ENCODE measurements around the gene PLA2R1. TPM values are rescaled to one million over a fixed set of nuclear protein-coding genes. Genes with fewer than 3 reads are reported as not detected.

PLA2R1 gene
- total RNA-seq, 1 donor from 2014 or later, result 9.3 TPM

- no peak for TF ChIP-seq CTCF (IDR thresholded peaks at IDR 0.05)
- no peaks in the 10 kb centered on the region for H3K4me1 ChIP-seq
- H3K27ac ChIP-seq, result no peak overlapping the region
- H3K9me3 ChIP-seq, result no peaks in the 10 kb centered on the region
- peaks cover 9 to 47% of the 10 kb centered on the region in 2 donors for H3K36me3 ChIP-seq
- H3K27me3 ChIP-seq, result no peaks in the 10 kb centered on the region
- intact Hi-C loops (cut with DNase I), result no loop called here
- DNase-seq (ENCODE audit: low spot score in 2 of 2), result no peak
- no peak overlapping the region for H3K4me3 ChIP-seq
Measured at GRCh38 chr2:160014227-160014626, 48.2 kb downstream of the PLA2R1 start.

GRCh38 chr2:160010361-160011145, 51.9 kb downstream of the PLA2R1 start:
- intact Hi-C loops (cut with DNase I), result no loop called here
- H3K36me3 ChIP-seq, result peaks cover 10 to 47% of the 10 kb centered on the region in 2 donors
- H3K4me3 ChIP-seq, result no peak overlapping the region
- H3K27ac ChIP-seq, result no peak overlapping the region
- no peaks in the 10 kb centered on the region for H3K4me1 ChIP-seq
- DNase-seq (ENCODE audit: low spot score in 2 of 2), result no peak
- no peak for TF ChIP-seq CTCF (IDR thresholded peaks at IDR 0.05)
- no peaks in the 10 kb centered on the region for H3K9me3 ChIP-seq
- H3K27me3 ChIP-seq, result no peaks in the 10 kb centered on the region

GRCh38 chr2:160007111-160007510, 55.3 kb downstream of the PLA2R1 start:
- no peak for TF ChIP-seq CTCF (IDR thresholded peaks at IDR 0.05)
- intact Hi-C loops (cut with DNase I), result no loop called here
- H3K4me3 ChIP-seq, result no peak overlapping the region
- no peaks in the 10 kb centered on the region for H3K4me1 ChIP-seq
- H3K36me3 ChIP-seq, result peaks cover 21 to 52% of the 10 kb centered on the region in 2 donors
- no peaks in the 10 kb centered on the region for H3K9me3 ChIP-seq
- H3K27me3 ChIP-seq, result no peaks in the 10 kb centered on the region
- H3K27ac ChIP-seq, result no peak overlapping the region
- DNase-seq (ENCODE audit: low spot score in 2 of 2), result no peak

GRCh38 chr2:160006475-160006874, 55.9 kb downstream of the PLA2R1 start:
- Histone ChIP-seq H3K4me3 (no peak overlapping the region), H3K9me3 (no peaks in the 10 kb centered on the region), H3K27me3 (no peaks in the 10 kb centered on the region), H3K27ac (no peak overlapping the region), H3K36me3 (peaks cover 17 to 46% of the 10 kb centered on the region in 2 donors), H3K4me1 (no peaks in the 10 kb centered on the region)
- TF ChIP-seq CTCF (IDR thresholded peaks at IDR 0.05), result no peak
- DNase-seq (ENCODE audit: low spot score in 2 of 2), result no peak
- intact Hi-C loops (cut with DNase I), result no loop called here

- Histone ChIP-seq H3K27me3 (no peaks in the 10 kb centered on the region), H3K9me3 (peaks cover 0 to 1% of the 10 kb centered on the region in 2 donors), H3K36me3 (peaks cover 17 to 44% of the 10 kb centered on the region in 2 donors), H3K4me1 (no peaks in the 10 kb centered on the region), H3K27ac (no peak overlapping the region), H3K4me3 (no peak overlapping the region)
- intact Hi-C loops (cut with DNase I), result no loop called here
- no peak for DNase-seq (ENCODE audit: low spot score in 2 of 2)
- no peak for TF ChIP-seq CTCF (IDR thresholded peaks at IDR 0.05)
Measured at GRCh38 chr2:160005908-160006307, 56.5 kb downstream of the PLA2R1 start.

All from ascending aorta (tissue), 2 donors.